ENCODE results near the gene CEP295NL. TPM values are rescaled to one million over a fixed set of nuclear protein-coding genes. Genes with fewer than 3 reads are reported as not detected.

CEP295NL gene
- total and polyA plus RNA-seq, 4 donors: 0.39 to 8.3 (median 4.9) TPM

DNA sequence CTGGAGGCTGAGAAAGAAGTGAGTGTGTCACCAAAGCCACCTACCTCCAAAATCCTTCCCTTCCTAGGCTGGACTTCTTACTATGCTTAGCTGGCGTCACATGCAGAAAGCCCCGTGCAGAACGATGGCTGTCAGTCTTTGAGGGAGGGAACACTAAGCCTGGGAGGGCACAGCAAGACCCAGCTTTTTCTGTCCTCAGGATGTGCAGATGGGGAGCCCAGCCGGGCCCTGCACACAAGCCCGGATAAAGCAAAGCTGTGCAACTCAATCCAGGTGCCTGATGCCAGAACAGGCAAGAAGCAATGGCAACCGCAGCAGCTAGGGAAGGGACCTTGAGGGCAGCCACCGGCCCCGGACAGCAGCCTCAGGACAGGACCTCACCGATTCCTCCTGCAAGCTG, 48.5 kb downstream of the CEP295NL start:
- Histone ChIP-seq H3K4me3 (no peak overlapping the region), H3K27ac (ENCODE audit: low read depth in 1 of 2, low read length in 1 of 2) (no peak overlapping the region), H3K36me3 (ENCODE audit: control insufficient read depth in 4 of 4, insufficient read depth in 4 of 4, low read length in 4 of 4) (peaks cover 0 to 30% (median 19%) of the 10 kb centered on the region in 4 donors), H3K4me1 (ENCODE audit: control insufficient read depth in 5 of 5, insufficient read depth in 5 of 5, low read length in 5 of 5) (peaks cover 0 to 10% (median 0%) of the 10 kb centered on the region in 5 donors), H3K27me3 (ENCODE audit: control insufficient read depth in 3 of 3, insufficient read depth in 3 of 3, low read length in 2 of 3) (no peaks in the 10 kb centered on the region), H3K9ac (ENCODE audit: insufficient read depth in 1 of 2, low read length in 2 of 2) (no peak overlapping the region), H3K9me3 (ENCODE audit: control insufficient read depth in 4 of 4, insufficient read depth in 3 of 4, low read length in 3 of 4) (no peaks in the 10 kb centered on the region)
- WGBS, 2 donors: 88 to 92% methylated on average over 6 to 9 of the region's 9 CpGs
- no peak for TF ChIP-seq CTCF (IDR thresholded peaks at IDR 0.05; ENCODE audit: control extremely low read depth, extremely low read depth)
- ATAC-seq (ENCODE audit: insufficient read depth, low FRiP score) (no peak), DNase-seq (no peak)

DNA sequence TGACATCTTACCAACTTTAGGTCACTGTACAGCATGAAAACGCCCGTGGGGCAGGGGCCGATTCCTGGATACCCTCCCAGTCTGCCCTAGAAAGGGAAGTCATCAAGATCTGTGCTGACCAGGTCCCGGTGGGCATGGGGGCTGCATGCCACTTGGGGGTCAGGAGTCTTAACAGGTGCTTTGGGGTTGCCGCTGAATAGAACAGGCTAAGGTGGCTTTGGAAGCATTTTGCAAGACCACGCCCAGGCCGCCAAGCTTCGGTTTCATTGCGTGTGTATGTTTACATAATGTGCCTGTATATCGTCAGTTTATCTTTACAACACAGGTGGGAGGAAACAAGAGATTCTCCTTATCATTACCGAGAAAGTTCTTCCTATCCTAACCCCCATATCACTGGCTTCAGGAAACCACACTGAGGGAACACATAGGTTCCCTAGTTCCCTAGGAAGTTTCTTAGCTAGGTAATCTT, 49.0 kb downstream of the CEP295NL start:
- TF ChIP-seq CTCF (IDR thresholded peaks at IDR 0.05; ENCODE audit: control extremely low read depth, extremely low read depth): no peak
- Histone ChIP-seq H3K4me3 (no peak overlapping the region), H3K4me1 (ENCODE audit: control insufficient read depth in 5 of 5, insufficient read depth in 5 of 5, low read length in 5 of 5) (peaks cover 0 to 10% (median 0%) of the 10 kb centered on the region in 5 donors), H3K27me3 (ENCODE audit: control insufficient read depth in 3 of 3, insufficient read depth in 3 of 3, low read length in 2 of 3) (no peaks in the 10 kb centered on the region), H3K27ac (ENCODE audit: low read depth in 1 of 2, low read length in 1 of 2) (no peak overlapping the region), H3K9me3 (ENCODE audit: control insufficient read depth in 4 of 4, insufficient read depth in 3 of 4, low read length in 3 of 4) (no peaks in the 10 kb centered on the region), H3K9ac (ENCODE audit: insufficient read depth in 1 of 2, low read length in 2 of 2) (no peak overlapping the region), H3K36me3 (ENCODE audit: control insufficient read depth in 4 of 4, insufficient read depth in 4 of 4, low read length in 4 of 4) (peaks cover 0 to 30% (median 18%) of the 10 kb centered on the region in 4 donors)
- DNase-seq (no peak), ATAC-seq (ENCODE audit: insufficient read depth, low FRiP score) (no peak)
- 59 to 69% methylated on average over 11 of the region's 11 CpGs for WGBS, 2 donors

DNA sequence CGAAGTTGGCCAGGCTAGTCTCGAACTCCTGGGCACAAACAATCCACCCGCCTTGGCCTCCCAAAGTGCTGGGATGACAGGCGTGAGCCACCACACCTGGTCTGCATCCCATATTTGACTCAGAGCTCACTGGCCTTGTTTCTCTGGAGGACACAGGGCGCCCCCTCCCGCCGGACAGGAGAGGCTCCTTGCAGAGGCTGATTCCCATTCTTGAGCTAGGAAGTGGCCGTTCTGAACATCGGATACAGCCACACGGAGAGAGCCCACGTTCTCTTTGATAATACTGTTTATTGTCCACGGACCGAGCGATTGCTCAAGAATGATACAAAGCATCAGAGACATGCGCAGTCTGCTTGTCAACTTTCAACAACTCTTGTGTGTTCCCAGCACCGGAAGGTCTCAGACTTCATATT, 50.3 kb downstream of the CEP295NL start:
- peak; percentile 81 to 97 (median 92) for DNase-seq
- ATAC-seq (ENCODE audit: insufficient read depth, low FRiP score): no peak
- no peak overlapping the region for H3K27ac ChIP-seq (ENCODE audit: low read depth in 1 of 2, low read length in 1 of 2)

More for the DNA sequence above, 50.3 kb downstream of the CEP295NL start:
- H3K9ac ChIP-seq (ENCODE audit: insufficient read depth in 1 of 2, low read length in 2 of 2): no peak overlapping the region
- H3K4me1 ChIP-seq (ENCODE audit: control insufficient read depth in 5 of 5, insufficient read depth in 5 of 5, low read length in 5 of 5): peaks cover 0 to 10% (median 0%) of the 10 kb centered on the region in 5 donors
- H3K9me3 ChIP-seq (ENCODE audit: control insufficient read depth in 4 of 4, insufficient read depth in 3 of 4, low read length in 3 of 4): no peaks in the 10 kb centered on the region
- H3K27me3 ChIP-seq (ENCODE audit: control insufficient read depth in 3 of 3, insufficient read depth in 3 of 3, low read length in 2 of 3): no peaks in the 10 kb centered on the region
- WGBS, 2 donors: 70 to 86% methylated on average over 16 of the region's 16 CpGs
- peaks cover 0 to 30% (median 16%) of the 10 kb centered on the region in 4 donors for H3K36me3 ChIP-seq (ENCODE audit: control insufficient read depth in 4 of 4, insufficient read depth in 4 of 4, low read length in 4 of 4)
- H3K4me3 ChIP-seq: no peak overlapping the region
- no peak for TF ChIP-seq CTCF (IDR thresholded peaks at IDR 0.05; ENCODE audit: control extremely low read depth, extremely low read depth)

All from lung (tissue), 12 donors.